Thyroid gland (tissue), 4 donors: Measurements from ENCODE around the gene ZNF655. TPM values are rescaled to one million over a fixed set of nuclear protein-coding genes. Genes with fewer than 3 reads are reported as not detected.

Source experiments
- DNase-seq, 2 donors: peaks; one replicate each; pipeline ENCODE4 v3.0.0-alpha.2; 2019
- H3K27ac ChIP-seq, 3 donors: fragments of 200-600 bp; sonication (generic); 1 replicate in 2 of 3; 2 replicates in 1 of 3; pipeline ENCODE4 v1.5.1; 2016 to 2019; ENCODE audit warnings: mild to moderate bottlenecking in 1 of 3, moderate library complexity in 1 of 3
- H3K27me3 ChIP-seq: fragments of 200-600 bp; sonication (generic); one replicate; pipeline ENCODE4 v1.5.1; 2019
- H3K36me3 ChIP-seq, 2 donors: fragments of 200-600 bp; sonication (generic); one replicate each; pipeline ENCODE4 v1.5.1; 2016 to 2019
- H3K4me1 ChIP-seq, 2 donors: fragments of 200-600 bp; sonication (generic); one replicate each; pipeline ENCODE4 v1.5.1; 2017 to 2019
- H3K4me3 ChIP-seq, 3 donors: fragments of 200-600 bp; sonication (generic); replicated peaks in 1 of 3; 1 replicate in 2 of 3; 2 replicates in 1 of 3; pipeline ENCODE4 v1.5.1; 2016; ENCODE audit warnings: mild to moderate bottlenecking in 1 of 3
- H3K9me3 ChIP-seq: fragments of 200-600 bp; sonication (generic); one replicate; pipeline ENCODE4 v1.5.1; 2017
- CTCF ChIP-seq, 6 experiments: fragments of 200-600 bp in 3 of 6; fragments of 450-650 bp in 3 of 6; sonication (generic) in 3 of 6; IDR thresholded peaks; one replicate each; pipeline ENCODE4 v1.5.1; 2016 to 2019; ENCODE audit warnings: antibody characterized with exemption in 6 of 6, mild to moderate bottlenecking in 2 of 6, inconsistent platforms in 1 of 6, moderate library complexity in 1 of 6
- POLR2A ChIP-seq, 2 donors: fragments of 450-650 bp; IDR thresholded peaks; one replicate each; pipeline ENCODE4 v1.6.1; 2017; ENCODE audit warnings: antibody characterized with exemption in 2 of 2, mild to moderate bottlenecking in 2 of 2, moderate library complexity in 1 of 2
- WGBS, 2 donors: methylation state at CpG; one replicate each; pipeline ENCODE4 v1.1.5; 2017; 5-methylcytosine and 5-hydroxymethylcytosine counted together
- intact Hi-C: fragments of 100-400 bp; cut with DNase I; formaldehyde crosslinking; loops from one replicate; pipeline ENCODE4 v1.15.1; 2023
- total RNA-seq, 4 donors: library from RNA; depleted of rRNA; stranded (reverse); fragments of >200 nt; gene quantifications; one replicate each; pipeline ENCODE4 v1.2.3, GENCODE V29; 2016

The ZNF655 gene
- total RNA-seq, 4 donors from 2014 or later = 113 to 144 (median 118) TPM

DNA sequence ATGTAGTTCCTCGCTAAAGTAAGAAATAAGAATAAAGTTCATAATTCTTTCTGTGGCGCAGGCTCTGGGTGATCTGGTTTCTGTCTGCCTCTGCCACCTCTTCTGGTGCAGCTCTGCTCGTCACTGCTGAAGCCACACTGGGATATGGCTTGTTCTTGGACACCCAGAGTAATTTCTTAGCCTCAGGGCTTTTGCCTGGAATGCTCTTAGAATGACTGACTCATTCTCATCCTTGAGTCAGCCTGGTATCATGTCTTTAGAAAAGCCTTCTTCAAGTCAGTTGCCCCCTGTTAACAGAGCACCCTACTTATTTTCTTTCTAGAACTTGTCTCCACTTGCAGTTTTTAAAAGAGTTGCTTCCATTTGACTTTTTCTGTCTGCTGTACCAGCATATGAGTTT, 60.3 kb downstream of the ZNF655 start:
- H3K27ac ChIP-seq = no peak overlapping the region
- H3K9me3 ChIP-seq = no peaks in the 10 kb centered on the region
- no peaks in the 10 kb centered on the region for H3K27me3 ChIP-seq
- WGBS, 2 donors = 94 to 95% methylated on average over 3 of the region's 3 CpGs
- intact Hi-C loops = loop anchor here (10.0 kb wide), 1 partner anchor 64 kb away; the partner anchor contains the start of genes FAM200A and ZNF655
- H3K4me1 ChIP-seq = peaks cover 9 to 11% of the 10 kb centered on the region in 2 donors
- DNase-seq = no peak
- H3K4me3 ChIP-seq = no peak overlapping the region
- peaks cover 41 to 43% of the 10 kb centered on the region in 2 donors for H3K36me3 ChIP-seq
- TF ChIP-seq CTCF (IDR thresholded peaks at IDR 0.05) (no peak), POLR2A (IDR thresholded peaks at IDR 0.05) (no peak)

GRCh38 chr7:99619571-99620130, 61.2 kb downstream of the ZNF655 start:
- TF ChIP-seq CTCF (IDR thresholded peaks at IDR 0.05) (no peak), POLR2A (IDR thresholded peaks at IDR 0.05) (no peak)
- peaks cover 51 to 52% of the 10 kb centered on the region in 2 donors for H3K36me3 ChIP-seq
- 95 to 97% methylated on average over 18 of the region's 18 CpGs for WGBS, 2 donors
- no peak overlapping the region for H3K27ac ChIP-seq
- intact Hi-C loops = loop anchor here (10.0 kb wide), 1 partner anchor 65 kb away; the partner anchor contains the start of genes FAM200A and ZNF655
- no peak overlapping the region for H3K4me3 ChIP-seq
- H3K27me3 ChIP-seq = no peaks in the 10 kb centered on the region
- peaks cover 9 to 11% of the 10 kb centered on the region in 2 donors for H3K4me1 ChIP-seq
- no peak for DNase-seq
- no peaks in the 10 kb centered on the region for H3K9me3 ChIP-seq

DNA sequence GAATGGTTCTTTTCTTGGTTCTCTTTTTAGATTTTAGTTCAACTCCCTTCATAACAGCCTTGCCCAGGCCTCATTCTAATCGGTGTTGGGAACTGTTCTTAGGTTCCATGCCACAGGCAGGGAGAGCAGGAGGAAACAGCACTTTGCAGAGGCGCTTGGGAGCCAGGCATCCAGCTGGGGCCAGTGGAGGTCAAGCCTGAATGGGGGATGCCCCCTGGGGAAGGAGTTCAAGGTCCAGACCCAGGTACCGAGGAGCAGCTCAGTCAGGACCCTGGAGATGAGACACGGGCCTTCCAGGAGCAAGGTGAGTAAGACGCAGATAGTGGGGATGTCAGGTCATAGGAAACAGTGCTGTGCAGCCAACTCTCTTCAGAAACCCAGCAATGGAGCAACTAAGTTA, 62.8 kb downstream of the ZNF655 start:
- Histone ChIP-seq H3K27me3 (no peaks in the 10 kb centered on the region), H3K27ac (no peak overlapping the region), H3K4me3 (no peak overlapping the region), H3K36me3 (peaks cover 64 to 68% of the 10 kb centered on the region in 2 donors), H3K4me1 (peaks cover 8 to 9% of the 10 kb centered on the region in 2 donors), H3K9me3 (no peaks in the 10 kb centered on the region)
- intact Hi-C loops = no loop called here
- no peak for TF ChIP-seq CTCF (IDR thresholded peaks at IDR 0.05)
- no peak for TF ChIP-seq POLR2A (IDR thresholded peaks at IDR 0.05)
- 91 to 97% methylated on average over 5 of the region's 5 CpGs for WGBS, 2 donors
- DNase-seq = no peak

DNA sequence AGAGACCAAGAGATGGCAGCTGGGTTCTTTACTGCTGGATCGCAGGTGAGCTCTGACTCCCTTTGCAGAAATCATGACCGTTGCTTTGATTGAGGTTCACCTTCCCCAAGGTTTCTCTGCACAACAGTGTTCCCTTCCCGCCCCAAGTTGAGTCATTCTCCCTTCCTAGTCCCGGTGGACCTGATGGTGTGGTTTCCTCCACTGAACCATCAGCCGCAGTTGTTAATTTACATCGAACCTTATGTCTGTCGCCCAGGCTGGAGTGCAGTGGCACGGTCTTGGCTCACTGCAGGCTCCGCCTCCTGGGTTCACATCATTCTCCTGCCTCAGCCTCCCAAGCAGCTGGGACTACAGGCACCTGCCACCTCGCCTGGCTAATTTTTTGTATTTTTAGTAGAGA, 64.2 kb downstream of the ZNF655 start:
- Histone ChIP-seq H3K9me3 (no peaks in the 10 kb centered on the region), H3K4me3 (no peak overlapping the region), H3K27me3 (no peaks in the 10 kb centered on the region), H3K4me1 (peaks cover 4 to 5% of the 10 kb centered on the region in 2 donors), H3K36me3 (peaks cover 77% of the 10 kb centered on the region in 2 donors), H3K27ac (no peak overlapping the region)
- WGBS, 2 donors = 91 to 97% methylated on average over 10 of the region's 10 CpGs
- DNase-seq = no peak
- intact Hi-C loops = no loop called here
- TF ChIP-seq CTCF (IDR thresholded peaks at IDR 0.05) = no peak
- TF ChIP-seq POLR2A (IDR thresholded peaks at IDR 0.05) = no peak

GRCh38 chr7:99623091-99623693, 64.8 kb downstream of the ZNF655 start:
- TF ChIP-seq POLR2A (IDR thresholded peaks at IDR 0.05) (no peak), CTCF (IDR thresholded peaks at IDR 0.05) (no peak)
- Histone ChIP-seq H3K27ac (no peak overlapping the region), H3K4me3 (no peak overlapping the region), H3K27me3 (no peaks in the 10 kb centered on the region), H3K36me3 (peaks cover 81 to 83% of the 10 kb centered on the region in 2 donors), H3K4me1 (no peaks in the 10 kb centered on the region), H3K9me3 (no peaks in the 10 kb centered on the region)
- intact Hi-C loops = no loop called here
- DNase-seq = no peak
- whole genome bisulfite sequencing, 2 donors = 88 to 90% methylated on average over 7 of the region's 7 CpGs
